ENCODE results near the gene LY6G5B.
A peak's percentile ranks its signal among the peaks of the same experiment; 100 is the strongest.

Gene LY6G5B

GRCh38 chr6:31640612-31641011 lies 29.2 kb upstream of the LY6G5B start:
- no peak for DNase-seq

GRCh38 chr6:31641370-31641769 lies 28.4 kb upstream of the LY6G5B start:
- no peak for DNase-seq

GRCh38 chr6:31642798-31643570 lies 26.8 kb upstream of the LY6G5B start:
- no peak for DNase-seq

GRCh38 chr6:31643818-31644454 lies 25.8 kb upstream of the LY6G5B start:
- DNase-seq, result no peak

GRCh38 chr6:31645325-31645724 lies 24.5 kb upstream of the LY6G5B start:
- DNase-seq, result no peak

- DNase-seq, result peak in 3 of 56 donors; percentile 37 to 80 (median 78)
Measured at GRCh38 chr6:31651602-31652191, 18.1 kb upstream of the LY6G5B start.

- DNase-seq, result peak in 37 of 56 donors; percentile 60 to 97 (median 89)
Measured at GRCh38 chr6:31652925-31653724, 16.7 kb upstream of the LY6G5B start.

- DNase-seq, result no peak
Measured at GRCh38 chr6:31654574-31655348, 15.0 kb upstream of the LY6G5B start.

- no peak for DNase-seq
Measured at GRCh38 chr6:31655349-31656237, 14.2 kb upstream of the LY6G5B start, which contains the start of gene APOM. TSS of gene APOM (plus strand) at chr6:31655894. CDS start at chr6:31655967, 73 bp downstream.

- DNase-seq, result no peak
Measured at GRCh38 chr6:31657406-31658157, 12.2 kb upstream of the LY6G5B start.

GRCh38 chr6:31658158-31658688 lies 11.6 kb upstream of the LY6G5B start:
- DNase-seq, result no peak

- no peak for DNase-seq
Measured at GRCh38 chr6:31658983-31659648, 10.7 kb upstream of the LY6G5B start.

- peak in 1 of 56 donors; percentile 29 for DNase-seq
Measured at GRCh38 chr6:31659649-31660380, 10.0 kb upstream of the LY6G5B start.

GRCh38 chr6:31660381-31661261 lies 9.2 kb upstream of the LY6G5B start, which contains the start of gene C6orf47:
TSS of gene C6orf47 (minus strand) at chr6:31660778. CDS start at chr6:31659947, 831 bp downstream.
- peak in 54 of 56 donors; percentile 18 to 88 (median 62) for DNase-seq

- DNase-seq, result no peak
Measured at GRCh38 chr6:31661262-31662123, 8.3 kb upstream of the LY6G5B start.

All from nucleus accumbens (tissue), 56 donors.